Stimulated activated CD4-positive, alpha-beta T cell treated with anti-CD3 and anti-CD28 coated beads, Interleukin-12 subunit alpha, Interleukin-12 subunit beta, amount 100 ng/mL, for 4 hours (primary cell): Measurements from ENCODE around the gene CCND2.
A peak's percentile ranks its signal among the peaks of the same experiment; 100 is the strongest.

ENCODE experiments used
- DNase-seq: peaks from one replicate; pipeline ENCODE4 v3.0.0-alpha.2; 2020

Gene CCND2

DNA sequence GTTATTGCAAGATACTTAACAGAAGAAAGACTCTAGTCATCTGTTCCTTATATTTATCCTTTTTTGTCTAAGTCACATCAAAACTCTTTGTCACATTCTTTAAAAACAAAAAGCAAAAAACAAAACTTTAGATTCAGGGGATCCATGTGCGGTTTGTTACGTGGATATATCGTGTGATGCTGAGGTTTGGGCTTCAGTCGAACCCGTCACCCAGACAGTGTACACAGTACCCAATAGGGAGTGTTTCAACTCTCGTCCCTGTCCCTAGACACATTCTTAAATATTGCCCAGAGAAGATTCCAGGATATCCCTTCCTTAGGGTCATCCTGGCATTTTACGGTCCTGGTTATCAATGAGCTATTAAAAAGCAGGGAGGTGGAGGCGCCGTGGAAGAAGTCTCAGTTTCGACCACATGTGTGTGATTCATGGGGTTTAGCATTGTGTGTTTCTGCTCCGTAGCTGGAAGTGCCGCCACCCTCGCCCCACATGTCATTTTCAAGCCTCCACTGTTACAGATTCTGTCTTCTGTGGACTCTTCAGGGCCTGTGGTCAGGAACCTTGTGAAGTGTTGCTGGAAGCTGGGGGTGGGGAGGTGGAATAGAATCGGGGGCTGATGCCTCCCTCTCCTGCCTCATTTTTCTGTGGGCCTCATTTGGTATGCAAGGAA is 19.9 kb downstream of the CCND2 start:
- no peak for DNase-seq

DNA sequence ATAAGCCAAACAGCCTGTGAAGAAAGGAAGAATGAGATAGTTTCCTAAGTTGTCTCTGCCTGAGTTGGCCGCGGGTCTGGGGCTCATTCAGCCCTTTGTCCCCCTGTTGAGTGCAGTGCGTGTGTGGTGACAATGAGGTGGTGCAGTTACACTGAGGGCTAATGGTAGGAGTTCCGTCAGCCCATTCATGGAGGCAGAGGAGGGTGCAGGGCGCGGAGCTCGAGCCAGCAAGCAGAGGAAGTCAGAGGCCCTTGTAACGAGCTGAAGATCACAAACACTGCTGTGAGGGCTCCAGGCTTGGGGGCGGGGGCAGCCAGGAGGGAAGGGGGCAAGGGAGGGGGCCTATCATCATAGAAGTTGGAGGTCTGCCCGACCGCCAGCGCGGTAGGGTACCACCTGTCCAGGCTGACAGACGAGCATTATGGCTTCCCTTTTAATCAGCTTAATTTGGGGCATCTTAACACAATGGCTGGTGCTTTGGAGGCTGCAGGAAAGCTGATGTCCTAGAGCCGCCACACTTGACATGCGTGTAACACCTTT is 20.5 kb downstream of the CCND2 start:
- DNase-seq = no peak

DNA sequence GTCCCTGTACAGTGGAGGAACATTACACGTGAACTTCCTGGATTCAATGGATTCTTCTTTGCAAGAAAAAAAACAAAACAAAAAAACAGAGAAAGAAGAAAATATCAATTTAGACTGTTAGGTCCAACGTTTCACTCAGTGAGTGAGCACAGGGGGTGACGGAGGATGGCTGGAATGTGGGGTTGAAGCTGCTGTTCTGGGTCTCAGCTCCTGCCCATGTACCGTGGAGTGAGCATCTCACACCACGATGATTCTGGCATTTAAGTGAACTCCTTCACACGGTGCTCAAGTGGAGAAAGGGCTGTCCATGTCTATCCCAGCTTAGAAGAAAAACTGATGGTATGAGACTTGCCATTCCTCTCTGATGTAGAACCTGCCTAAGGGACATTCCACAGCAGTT is 23.2 kb downstream of the CCND2 start:
- no peak for DNase-seq

DNA sequence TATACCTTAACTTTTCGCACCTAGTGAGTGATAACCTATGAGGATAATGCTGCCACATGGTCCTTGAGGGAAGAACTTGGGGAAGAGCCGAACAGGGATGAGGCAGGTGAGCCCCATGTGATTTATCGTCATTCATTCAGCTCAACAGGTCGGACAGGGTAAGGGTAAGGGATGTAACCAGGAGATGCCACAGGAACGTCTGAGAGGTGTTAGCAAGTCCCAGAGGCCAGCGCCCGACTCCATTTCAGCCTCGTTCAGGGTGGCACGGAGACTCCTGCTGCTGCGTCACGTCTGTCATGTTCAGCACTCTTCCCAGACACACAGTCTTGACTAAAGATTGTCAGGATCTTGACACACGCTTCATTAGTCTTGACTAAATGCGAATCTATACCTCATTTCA is 24.1 kb downstream of the CCND2 start:
- no peak for DNase-seq

DNA sequence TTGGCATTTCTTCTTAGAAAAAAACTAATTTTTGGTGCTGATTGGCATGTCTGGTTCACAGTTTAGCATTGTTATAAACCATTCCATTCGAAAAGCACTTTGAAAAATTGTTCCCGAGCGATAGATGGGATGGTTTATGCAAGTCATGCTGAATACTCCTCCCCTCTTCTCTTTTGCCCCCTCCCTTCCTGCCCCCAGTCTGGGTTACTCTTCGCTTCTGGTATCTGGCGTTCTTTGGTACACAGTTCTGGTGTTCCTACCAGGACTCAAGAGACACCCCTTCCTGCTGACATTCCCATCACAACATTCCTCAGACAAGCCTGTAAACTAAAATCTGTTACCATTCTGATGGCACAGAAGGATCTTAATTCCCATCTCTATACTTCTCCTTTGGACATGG is 27.3 kb downstream of the CCND2 start:
- no peak for DNase-seq

DNA sequence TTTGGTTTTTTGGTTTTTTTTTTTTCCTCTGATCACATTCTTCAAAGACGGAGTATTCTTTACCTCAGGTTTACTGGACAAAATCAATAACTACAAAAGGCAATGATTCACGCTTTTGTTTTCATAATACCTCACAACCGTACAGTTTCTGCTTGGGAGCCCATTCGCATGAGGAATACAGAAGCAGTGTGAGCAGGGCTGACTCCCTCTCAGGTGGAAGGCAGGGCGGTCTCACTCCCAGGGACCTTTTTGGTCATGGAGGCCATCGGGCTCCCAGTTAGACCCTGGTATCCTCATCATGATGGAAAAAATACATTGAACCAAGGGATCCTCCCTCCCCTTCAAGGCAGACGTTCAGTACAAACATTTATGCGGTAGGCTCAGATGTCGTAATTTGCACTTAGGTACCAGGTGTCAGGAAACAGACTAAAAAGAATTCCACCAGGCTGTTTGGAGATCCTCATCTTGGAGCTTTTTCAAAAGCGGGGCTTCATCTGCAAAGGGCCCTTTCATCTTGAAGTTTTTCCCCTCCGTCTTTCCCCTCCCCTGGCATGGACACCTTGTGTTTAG is 28.5 kb downstream of the CCND2 start:
- DNase-seq = no peak

DNA sequence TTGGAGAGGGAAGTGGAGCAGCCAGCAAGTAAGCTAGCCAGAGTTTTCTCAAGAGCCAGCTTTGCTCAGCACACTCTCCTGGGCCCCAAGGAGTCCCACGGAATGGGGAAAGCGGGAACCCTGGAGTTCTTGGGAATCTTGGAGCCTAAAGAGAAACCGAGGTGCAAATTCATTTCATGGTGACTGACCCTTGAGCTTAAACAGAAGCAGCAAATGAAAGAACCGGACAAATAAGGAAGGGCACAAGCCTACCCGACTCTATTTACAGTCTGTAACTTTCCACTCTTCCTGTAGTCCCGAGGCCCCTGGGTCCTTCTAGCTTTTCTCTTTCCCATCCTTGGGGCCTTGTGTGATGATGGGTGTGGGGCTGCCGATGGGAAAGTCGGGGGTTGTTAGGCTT is 29.3 kb downstream of the CCND2 start:
- DNase-seq = no peak

DNA sequence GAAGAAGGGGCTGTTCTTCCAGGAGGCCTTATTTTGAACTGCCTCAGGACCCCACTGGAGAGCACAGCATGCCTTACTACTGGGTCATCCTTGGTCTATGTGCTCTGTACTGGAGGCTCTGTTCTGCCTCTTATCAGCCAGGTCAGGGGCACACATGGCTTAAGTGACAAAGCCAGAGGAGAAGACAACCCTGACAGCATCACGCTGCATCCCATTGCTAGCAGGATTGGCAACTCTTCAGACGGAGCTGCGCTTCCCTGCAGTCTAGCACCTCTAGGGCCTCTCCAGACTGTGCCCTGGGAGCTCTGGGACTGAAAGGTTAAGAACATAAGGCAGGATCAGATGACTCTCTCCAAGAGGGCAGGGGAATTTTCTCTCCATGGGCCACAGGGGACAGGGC is 30.2 kb downstream of the CCND2 start:
- DNase-seq = no peak

DNA sequence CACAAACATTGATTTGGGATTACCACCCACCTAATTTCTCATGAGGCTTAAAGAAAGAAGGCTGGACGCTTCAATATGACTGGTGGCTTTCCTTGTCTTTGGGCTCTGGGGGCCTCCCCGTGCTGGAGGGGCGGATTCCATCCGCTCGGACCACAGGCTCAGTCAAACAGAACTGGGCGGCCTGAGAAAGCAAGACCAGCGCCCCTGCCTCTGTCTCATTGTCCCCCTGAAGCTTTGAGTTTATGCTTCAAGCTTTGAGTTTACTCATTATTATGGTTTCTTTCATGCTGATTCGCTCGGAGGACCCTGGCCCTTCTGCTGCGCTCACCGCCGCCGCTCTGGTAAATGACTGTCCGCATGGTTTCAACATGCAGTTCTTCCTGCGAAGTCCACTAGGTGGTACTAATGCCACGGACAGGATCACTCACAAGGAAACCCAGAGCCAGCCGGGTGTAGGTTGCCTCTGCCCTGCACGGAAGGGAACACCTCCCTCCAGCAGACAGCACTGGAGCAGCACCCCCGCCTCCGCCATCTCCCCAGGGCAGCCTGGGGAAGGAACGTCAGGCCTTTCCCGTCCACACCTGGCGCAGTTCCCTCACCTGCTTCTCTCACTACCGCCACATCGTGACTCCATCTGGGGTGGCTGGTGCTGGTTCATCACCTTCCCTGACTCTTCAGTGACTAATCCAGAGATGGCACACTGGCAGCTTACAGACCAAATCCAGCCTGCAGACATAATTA is 34.2 kb downstream of the CCND2 start:
- no peak for DNase-seq

DNA sequence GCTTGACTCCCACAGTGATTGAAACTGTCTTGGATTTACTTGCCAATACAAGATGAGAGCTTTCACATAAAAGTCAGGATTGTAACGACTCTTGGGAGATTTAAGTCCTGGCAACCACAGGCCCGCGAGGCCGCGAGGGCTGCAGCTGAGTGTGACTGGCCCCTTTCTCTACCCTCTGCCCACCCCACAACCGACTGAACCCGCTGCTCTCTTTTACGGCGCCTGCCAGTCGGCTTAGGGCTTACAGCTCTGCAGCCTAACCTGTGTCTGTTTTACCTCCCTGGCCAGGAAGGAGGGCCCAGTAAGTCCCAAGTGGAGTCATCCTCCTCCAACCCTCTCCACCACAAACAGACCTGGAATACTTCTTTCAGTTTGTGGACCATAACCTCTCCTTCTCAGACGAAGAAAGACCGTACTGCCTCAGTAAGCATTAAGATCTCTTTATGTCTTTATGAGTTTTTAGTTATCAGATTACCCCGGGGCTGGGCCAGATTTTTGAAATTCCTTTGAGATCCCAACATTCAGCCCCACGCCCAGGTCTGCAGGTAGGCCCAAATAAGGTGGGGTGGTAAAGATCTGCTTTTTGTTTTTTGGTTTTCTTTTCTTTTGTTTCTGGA is 34.9 kb downstream of the CCND2 start:
- DNase-seq = no peak

DNA sequence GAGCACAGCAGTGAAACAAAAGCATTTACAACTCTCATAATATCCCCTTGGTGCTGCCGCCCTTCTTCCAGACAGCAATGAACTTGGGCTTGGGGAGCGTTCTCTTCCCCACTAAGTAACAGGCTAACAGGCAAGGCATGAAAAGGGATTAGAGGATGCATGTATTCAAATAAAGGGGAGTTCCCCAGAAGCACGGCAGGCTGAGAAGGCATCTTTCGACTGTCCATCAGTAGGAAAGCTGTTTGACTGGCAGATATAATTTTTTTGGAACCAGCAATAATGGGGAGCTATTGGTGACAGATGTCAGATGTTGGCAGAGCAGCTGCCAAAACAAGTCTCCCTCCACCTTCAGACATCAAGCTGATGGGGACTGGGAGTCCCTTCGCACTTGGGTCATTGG is 38.2 kb downstream of the CCND2 start:
- DNase-seq = no peak

DNA sequence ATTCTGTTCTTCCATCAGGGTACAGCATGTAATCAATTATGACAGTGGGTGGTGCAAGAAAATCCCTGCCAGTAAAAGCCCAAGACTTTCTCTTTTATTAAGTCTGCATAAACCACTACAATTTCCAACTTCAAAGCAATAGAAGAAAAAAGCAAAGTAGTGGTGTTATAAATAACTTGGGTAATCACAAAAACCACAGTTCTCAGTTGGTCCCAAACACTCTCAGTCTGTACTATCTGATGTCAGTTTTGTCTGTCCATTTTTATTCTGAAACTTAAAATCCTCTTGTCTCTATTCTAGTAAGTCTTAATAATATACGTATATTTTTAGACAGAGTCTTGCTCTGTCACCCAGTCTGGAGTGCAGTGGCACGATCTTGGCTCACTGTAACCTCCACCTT is 38.7 kb downstream of the CCND2 start:
- no peak for DNase-seq

DNA sequence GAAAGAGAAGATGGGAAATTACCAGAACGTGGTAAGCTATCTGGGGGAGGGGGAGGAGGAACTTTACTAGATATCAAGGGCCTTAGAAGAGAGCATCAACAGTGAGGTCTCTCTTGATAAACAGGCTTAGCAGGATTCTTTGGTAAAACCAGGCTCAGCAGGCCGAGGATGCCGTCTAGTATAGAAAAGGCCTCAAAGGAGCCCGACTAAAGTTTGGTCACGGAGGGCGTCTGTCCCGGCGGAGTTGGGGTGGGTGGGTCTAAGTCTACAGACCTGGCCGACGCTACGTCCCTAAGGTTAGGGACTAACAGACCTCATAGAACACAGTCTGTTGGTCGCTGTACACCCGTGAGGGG is 46.9 kb downstream of the CCND2 start:
- DNase-seq = no peak

DNA sequence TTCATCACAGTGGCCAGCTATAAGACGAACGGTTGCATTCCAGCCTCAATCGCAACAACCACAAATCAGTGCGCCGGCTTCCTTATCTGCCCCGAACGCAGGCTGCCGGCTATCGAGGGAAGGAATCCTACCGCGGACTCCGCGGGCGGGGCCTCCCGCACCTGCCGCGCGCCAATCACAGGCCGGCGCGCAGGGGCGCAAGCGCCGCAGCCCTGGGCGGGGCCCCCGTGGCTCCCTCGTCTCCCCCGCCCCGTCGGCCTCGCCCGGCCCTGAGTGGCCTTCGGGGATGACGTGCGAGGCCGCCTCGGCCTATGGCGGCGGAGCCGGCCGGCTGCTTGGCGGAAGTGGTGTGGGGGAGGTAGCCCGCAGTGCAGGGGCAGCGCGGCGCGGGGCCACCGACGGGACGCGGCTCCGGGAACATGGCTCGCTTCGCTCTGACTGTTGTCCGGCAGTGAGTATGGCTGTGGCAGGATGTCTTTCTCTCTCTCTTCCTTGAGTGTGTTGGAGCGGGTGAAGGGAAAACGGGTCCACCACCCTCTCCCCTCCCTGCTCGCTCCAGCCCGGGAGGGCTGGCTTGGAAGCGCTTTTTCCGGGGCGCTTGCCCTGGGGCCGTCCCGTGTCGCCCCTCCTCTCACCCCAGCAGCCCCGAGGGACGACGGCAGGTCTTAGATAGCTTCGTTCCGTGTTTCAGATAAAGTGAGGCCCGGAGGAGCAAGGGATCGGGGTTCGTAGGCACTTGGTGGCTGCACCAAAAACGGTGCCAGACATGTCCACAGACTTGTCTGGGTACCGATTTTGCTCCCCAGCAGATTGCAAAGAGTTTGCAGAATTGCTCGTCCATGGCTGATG is 47.5 kb downstream of the CCND2 start, which contains the start of gene TIGAR:
TIGAR (plus strand) TSS at position 361 of the 849 bp plus-strand sequence; CDS start at position 420, 59 bp downstream.
- peak; percentile 89 for DNase-seq

DNA sequence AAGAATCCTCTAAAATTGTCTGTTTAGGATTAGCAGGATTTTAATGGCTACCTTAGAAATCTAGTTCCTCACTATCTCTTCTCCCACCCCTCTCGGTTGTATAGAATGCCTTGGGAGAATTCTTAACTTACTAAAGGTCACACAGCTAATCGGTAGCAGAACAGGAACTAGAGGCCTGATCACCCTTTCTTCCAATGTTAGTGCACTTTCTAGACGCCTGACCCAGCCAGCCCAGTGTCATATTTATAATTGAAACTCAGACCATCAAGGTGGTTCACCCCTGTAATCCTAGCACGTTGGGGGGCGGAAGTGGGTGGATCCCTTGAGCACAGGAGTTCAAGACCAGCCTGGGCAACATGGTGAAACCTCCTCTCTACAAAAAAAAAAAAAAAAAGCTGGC is 49.2 kb downstream of the CCND2 start:
- no peak for DNase-seq
